NCI-H510A treated with DMSO at 0.1 percent for 48 hours (cell line): ENCODE measurements around the gene CA10.

Experiments used
- DNase-seq: peaks from one replicate; lab custom pipeline; 2025; lab: John Stamatoyannopoulos, UW

The CA10 gene

GRCh38 chr17:51817955-51818354, 340.6 kb downstream of the CA10 start:
- no peak for DNase-seq

- no peak for DNase-seq
These were observed 341.4 kb downstream of the CA10 start for GRCh38 chr17:51817117-51817516.

GRCh38 chr17:51815097-51815496, 343.4 kb downstream of the CA10 start:
- no peak for DNase-seq

DNA sequence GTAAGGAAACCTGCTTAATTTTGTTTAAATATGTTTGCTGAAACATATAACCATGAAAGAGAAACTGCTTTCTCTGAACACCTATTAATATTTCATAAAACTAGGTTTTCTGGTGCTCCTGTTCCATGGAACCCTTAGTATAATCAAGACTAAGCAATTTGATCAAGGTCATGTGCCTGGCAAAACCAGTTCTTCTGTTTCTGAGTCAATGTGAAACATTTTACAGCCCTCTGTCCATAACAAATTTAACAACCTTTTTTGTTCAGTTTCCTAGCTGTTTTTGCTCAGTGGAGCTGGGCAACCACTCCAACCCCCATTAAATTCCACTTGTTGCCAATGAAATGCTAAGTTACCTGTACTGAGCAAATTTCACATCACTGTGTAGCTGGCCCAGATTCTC, 344.0 kb downstream of the CA10 start:
- no peak for DNase-seq

DNA sequence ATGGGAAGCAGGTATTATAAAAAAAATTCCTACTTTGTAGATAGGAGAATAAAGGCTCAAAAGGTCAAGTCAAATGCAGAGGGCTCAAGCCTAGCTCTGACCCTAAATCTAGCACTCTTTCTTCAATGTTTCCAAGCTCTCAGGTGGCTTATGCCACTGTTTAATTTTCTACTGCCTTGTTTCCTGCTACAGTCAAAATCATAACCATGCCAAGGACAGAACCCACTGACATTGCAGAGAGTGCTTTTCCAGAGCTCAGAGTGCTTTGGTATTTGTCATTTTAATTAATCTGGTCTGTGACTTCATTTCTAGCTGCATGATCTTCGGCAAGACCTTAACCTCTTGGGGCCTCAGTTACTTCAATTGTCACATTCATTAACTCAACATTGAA, 344.7 kb downstream of the CA10 start:
- DNase-seq = no peak

- DNase-seq = no peak
These were observed 345.3 kb downstream of the CA10 start for GRCh38 chr17:51813140-51813783.

- DNase-seq = no peak
These were observed 351.1 kb downstream of the CA10 start for GRCh38 chr17:51807460-51807859.

DNA sequence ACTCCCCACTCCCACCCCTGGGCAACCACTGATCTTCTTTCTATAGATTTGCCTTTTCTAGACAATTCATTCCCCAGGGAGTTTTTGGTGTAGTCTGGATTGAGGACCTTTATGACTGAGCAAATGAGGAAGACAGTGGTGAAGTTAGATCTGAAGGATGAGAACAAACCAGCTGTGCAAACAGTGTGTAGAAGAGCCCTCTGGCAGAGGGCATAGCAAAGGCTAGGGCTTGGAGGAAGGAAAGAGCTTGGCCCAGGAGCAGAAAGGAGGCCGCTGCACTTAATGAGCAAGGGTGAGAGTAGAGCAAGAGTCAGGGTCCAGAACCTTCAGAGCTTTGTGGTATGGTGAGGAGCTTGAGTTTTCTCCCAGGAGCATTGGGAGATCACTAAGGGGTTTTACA, 352.7 kb downstream of the CA10 start:
- peak; percentile 92 for DNase-seq

DNA sequence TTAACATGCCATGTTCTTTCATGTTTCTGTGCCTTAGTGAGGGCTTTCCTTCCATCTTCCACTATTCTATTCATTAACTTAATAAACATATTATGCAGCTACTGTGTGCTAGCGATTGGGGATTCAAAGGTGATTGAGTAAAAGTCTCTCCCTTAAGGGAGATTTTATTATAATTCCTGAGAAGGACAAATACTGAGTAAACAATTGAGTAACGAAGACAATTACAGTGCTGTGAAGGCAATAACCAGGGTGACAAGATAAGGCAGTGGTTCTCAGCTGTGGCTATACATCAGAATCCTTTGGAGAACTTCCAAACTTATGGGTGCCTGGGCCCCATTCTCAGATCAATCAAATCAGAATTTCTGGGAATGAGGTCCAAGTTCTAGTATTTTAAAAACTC, 353.3 kb downstream of the CA10 start:
- DNase-seq = no peak

DNA sequence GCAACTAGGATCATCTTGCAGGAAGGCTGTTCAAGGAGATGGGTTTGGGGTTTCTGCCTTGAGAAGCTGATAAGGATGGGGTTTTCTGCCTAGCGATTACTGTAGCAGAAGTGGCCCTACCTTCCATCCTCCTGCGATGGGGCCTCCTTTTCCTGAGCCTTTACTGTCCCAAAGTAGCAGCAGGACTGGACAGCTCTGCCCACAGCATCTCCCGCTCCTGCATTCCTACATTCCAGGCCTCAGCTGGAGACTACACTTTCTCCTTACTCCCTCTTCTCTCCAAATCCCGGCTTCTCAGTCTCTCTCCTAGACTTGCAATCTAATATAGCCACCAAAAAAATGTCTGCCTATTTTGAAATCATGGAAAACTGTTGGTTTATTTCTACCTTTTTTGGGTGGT, 355.4 kb downstream of the CA10 start:
- no peak for DNase-seq

- DNase-seq = no peak
These were observed 356.0 kb downstream of the CA10 start for GRCh38 chr17:51802544-51802943.

DNA sequence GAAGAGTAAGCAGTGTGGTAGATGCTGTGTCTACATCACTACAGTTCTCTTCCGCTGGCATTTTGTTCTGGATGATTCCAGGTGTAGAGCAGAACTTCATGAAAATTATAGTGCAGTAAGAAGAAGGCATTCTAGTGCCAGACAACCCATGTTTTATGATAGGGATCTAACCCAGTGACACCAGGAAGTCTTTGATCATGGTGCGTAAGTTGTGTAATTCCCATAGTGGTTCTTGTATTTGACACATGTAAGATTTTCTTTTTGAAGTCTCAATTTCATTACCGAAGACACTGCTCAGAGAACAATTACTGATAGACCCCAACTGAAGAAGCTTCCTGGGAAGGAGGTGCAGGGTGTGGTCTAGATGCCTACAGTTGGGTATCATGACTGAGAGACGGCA, 356.9 kb downstream of the CA10 start:
- DNase-seq = no peak

DNA sequence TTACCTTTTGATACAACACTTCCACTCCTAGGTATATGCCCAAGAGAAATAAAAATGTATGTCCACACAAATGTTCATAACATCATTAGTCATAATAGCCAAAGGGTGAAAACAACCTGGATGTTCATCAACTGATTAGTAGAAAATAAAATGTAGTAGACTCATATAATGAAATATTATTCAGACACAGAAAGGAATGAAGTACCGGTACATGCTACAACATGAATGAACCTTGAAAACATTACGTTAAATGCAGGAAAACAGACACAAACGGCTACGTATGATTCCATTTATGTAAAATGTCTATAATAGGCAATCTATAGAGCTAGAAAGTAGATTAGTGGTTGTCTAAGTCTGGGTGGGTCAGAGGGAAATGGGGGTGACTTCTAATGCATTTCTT, 358.5 kb downstream of the CA10 start:
- DNase-seq = no peak

DNA sequence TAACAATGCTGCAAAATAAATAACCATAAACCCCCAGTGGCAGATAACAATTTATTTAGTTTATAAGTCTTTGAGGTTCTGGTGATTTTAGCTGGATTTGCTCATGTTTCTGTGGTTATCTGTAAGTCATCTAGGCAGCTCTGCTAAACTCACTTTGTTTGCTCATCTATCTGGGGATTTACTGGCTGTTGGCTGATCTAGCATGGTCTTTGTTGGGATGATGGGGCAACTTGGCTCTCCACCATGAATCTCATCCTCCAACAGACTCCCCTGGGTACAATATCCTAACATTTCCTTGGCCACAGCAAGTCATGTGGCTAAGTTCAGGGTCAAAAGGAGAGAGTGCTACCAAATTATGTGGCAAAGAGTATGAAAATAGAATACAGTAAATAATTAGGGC, 359.3 kb downstream of the CA10 start:
- DNase-seq = no peak

DNA sequence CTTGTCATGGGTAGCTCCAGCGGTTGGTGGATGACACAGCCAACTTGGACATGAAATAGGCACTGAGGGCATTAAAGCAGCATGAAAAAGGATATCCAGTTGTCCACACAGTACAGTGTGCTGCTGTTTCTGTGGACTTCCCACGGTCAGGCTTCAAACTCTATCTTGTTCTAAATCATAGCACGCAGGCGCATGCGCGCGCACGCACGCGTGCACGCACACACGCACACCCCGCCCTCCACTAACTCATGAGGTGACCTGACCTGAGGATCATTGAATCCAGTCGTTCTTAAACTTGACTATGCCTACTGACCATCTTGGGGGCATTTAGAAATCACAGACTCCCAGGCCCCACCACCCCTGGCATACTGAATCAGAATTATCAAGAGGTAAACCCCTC, 361.4 kb downstream of the CA10 start:
- no peak for DNase-seq

DNA sequence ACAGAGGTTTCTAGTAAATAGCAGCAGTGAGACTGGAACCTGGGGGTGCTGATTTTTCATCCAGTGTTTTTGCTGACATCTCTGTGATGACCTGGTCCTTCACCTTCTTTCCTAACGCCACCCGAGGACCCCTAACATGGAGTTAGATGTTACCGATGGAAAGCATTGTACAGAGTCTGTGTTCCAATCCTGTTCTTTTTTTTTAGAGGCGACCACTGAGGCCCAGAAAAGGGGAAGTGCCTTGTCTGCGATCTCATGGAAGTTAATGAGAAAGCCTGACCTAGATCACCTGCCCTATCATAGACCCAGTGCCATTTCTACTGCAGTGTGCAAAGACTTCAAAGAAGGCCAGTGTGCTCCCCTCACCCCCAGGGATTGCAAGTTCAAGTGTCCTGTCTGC, 362.5 kb downstream of the CA10 start:
- DNase-seq = no peak

DNA sequence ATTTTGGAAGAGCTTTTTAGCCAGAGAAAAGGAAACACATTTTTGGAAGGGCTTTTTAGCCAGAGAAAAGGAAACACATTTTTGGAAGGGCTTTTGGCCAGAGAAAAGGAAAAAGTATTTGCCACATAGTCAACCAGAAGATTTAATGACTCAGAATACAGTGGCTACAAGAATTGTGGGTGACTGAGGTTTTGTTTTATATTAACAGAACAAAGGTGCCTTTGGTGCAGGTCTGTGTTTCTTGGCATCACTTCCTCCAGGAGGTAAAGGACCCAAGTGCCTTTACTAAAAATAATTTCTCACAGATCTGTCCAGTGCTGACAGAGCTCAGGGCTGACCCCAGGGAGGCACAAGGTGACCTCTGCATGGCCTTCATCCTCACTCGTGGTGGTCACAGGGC, 363.1 kb downstream of the CA10 start:
- no peak for DNase-seq

GRCh38 chr17:51794466-51794865, 364.0 kb downstream of the CA10 start:
- no peak for DNase-seq

GRCh38 chr17:51793686-51794085, 364.8 kb downstream of the CA10 start:
- no peak for DNase-seq

DNA sequence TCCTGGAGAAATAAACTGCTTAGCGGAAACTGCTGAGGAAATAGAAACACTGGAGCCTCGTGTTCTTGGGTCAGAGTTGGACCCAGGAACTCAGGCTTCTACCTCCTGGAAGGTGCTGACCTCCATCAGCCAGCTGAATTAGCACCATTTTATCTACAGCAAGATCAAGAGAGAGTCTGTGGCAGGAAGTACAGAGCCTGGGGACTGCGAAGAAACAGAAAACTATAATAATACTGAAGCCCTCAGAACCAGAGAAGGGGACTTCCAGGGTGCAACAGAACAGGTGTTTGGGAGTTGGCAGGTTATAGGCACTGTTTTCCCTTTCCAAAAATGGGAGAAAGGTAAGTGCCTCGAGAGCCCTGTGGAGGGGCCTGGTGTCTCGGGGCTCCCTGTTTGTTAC, 379.7 kb downstream of the CA10 start:
- no peak for DNase-seq

DNA sequence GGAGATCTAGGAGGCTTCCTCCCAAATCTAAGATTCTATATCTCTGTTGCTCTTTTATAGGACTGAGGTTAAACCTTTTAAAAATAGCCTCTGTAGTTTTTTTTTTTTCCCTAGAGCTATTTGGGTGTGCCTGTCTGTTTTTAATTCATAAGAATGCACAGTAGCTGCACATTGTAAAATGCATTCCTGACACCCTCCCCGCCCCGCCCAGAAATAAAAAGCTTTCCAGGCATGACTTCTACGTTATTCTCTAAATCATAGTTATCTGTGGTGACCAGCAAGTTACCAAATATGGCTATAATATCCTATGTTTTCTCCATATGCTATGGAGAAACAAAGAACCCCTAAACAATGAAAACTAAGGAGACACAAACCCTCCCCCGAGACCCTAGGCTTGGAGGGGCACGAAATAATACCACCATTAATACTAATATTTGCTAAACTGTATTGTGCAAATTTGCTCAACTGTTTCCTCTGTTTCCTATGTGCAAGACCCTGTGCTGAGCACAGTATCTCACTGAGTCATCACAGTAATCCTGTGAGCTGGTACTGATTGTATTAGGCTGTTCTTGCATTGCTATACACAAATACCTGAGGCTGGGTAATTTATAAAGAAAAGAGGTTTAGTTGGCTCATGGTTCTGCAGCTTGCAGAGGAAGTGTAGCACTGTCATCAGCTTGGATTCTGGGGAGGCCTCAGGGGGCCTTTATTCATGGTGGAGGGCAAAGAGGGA, 388.3 kb downstream of the CA10 start:
- no peak for DNase-seq

GRCh38 chr17:51769231-51769630, 389.3 kb downstream of the CA10 start:
- no peak for DNase-seq

DNA sequence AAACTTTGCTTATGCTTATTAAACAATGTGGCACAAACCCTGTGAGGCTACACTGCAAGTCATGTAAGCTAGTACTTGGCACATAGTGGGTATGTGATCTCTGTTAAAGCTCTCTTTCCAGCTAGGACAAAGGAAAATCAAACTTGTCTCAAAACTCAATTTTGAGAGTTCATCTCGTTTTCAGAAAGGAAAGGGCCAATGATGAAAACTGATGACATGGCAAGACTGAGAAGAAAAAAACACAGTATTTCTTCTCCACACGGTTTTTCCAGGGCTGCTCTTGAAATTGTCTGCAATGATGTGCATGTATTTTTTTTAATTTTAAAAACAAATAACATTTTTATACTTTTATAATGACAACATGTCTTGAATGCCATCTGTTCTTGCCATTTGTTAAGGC, 389.8 kb downstream of the CA10 start:
- DNase-seq = no peak

DNA sequence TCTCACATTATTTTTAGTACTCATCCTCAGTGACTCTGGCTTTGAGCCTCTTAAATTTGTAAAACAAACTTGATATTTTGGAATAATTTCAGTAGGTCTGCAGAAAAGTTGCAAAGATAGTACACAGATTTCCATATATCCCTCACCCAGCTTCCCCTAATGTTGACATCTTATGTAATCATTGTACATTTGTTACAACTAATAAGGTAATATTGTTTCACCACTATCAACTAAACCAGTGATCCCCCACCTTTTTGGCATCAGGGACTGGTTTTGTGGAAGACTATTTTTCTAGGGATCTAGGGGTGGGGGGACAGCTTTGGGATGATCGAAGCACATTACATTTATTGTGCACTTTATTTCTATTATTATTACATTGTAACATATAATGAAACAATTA, 391.2 kb downstream of the CA10 start:
- DNase-seq = no peak
